A172 (cell line): ENCODE data around the gene HDAC2. TPM values are rescaled to one million over a fixed set of nuclear protein-coding genes. Genes with fewer than 3 reads are reported as not detected.
"Not testable (repeated sequence)": the region's sequence is repeated elsewhere in the genome, so short reads cannot be mapped to it uniquely, and the experiment has no call there.

Source experiments
- DNase-seq: peaks from one replicate; pipeline ENCODE4 v3.0.0-alpha.2; 2015; ENCODE audit warnings: low spot score
- total RNA-seq: library from RNA; depleted of rRNA; stranded (reverse); fragments of >200 nt; shearing (Covaris generic); gene quantifications from 2 replicates; pipeline ENCODE4 v1.2.3, GENCODE V29; 2014

HDAC2 gene
- total RNA-seq, 1 experiment from 2014 or later, result 118 TPM

GRCh38 chr6:113971741-113972140, 793 bp upstream of the HDAC2 start:
- DNase-seq, result peak; percentile 6

DNA sequence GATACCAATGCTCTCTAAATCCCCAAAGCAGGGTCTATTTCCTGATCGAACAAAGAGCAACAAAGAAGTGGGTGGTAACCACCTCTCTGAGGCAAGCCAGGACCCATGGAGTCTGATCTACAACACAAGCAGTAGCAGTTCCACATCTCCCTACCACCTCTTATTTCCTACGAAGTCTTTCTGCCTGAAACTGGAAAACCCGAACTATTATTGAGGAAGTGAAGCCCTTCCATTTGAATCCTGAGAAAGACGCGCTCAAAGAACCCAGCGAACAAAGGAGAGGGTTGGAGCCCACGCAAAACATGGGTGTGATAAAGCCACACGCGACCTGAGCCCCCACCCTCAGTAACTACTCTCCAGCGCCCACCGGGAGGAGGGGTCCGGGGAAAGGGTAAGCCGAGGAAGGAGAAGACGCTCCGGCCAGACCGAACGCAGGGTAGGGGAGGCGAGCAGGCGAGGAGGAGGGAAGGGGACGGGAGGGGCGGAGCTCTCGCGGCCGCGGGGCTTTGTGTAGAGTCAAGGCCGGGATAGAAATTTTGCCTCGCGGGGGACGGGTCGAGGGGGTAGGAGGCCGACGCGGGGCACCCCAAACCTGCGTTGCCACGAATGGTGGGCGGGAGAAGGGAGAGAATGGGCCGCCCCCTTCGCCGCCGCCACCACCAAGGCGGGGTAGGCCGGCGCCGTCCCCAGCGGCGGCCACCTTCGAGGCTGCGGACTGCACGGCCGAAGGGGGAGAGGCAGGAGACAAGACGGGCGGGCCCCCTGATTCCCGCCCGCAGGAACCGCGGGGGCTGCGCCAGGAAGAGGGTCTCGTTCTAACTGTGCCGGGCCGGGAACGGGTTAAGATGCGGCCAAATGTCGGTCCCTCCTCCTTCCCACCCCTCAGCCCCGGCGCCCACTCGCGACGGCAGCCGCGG, 802 bp downstream of the HDAC2 start:
- DNase-seq, result peak; percentile 18

DNA sequence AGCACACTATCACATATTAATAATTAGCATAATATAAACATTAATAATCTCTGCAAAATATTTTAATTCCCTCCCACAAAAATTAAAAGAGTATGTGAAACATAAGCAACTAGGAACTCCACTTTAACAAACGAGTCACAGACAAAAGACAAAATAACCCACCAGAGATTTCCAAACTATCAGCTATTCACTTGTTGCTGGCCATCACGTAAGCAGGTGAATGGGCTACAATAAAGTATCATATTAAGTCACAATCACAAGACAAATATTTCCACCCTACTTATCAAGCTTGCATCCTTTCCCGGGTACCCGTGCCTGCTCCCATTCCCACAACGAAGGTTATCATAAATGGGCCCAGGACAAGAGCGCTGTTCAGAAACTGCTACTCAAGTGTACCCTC, 2.5 kb downstream of the HDAC2 start:
- no peak for DNase-seq

- DNase-seq, result no peak
These were observed 3.2 kb downstream of the HDAC2 start for GRCh38 chr6:113967777-113968176.

GRCh38 chr6:113960795-113961194, 10.2 kb downstream of the HDAC2 start:
- no peak for DNase-seq

DNA sequence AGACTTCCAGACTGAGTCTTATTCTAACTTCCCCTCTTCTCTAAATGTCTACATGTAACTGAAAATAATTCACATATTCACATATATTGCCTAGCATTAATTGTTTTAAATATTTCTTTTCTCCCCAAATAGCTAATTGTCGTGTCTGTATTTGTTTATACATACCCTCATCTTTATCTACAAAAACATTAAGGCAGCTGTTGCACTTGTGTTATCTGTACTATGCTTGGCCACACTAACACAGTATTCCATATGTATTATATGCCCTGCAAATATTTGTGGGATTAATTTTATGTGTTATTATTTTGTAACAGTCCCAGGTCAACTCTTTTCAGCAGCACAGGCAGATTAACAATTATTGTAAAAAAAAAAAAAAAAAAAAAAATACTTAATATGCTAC, 11.7 kb downstream of the HDAC2 start:
- DNase-seq, result no peak

GRCh38 chr6:113954653-113955052, 16.3 kb downstream of the HDAC2 start:
- DNase-seq, result no peak

DNA sequence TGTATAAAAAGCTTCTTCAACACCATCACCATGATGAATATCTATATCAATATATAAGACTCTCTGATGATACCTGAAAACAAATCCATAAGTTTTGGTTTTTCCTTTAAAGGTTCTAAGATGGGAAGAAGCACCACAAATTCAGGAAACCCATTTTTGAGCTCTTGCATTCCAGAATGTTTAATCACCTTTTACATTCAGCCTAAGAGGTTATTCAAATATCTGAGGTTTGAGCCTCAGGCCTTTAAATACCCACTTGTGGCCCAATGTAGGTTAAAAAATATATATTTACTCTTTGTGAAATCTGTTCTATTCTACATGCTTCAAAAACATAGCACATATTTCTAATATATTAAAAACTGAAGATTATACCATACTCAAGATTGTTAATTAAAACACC, 17.6 kb downstream of the HDAC2 start:
- DNase-seq, result peak; percentile 4

GRCh38 chr6:113949499-113949898, 21.4 kb downstream of the HDAC2 start:
- no peak for DNase-seq

GRCh38 chr6:113944701-113945100, 26.2 kb downstream of the HDAC2 start:
- DNase-seq, result no peak

GRCh38 chr6:113939825-113940224, 31.1 kb downstream of the HDAC2 start:
- no peak for DNase-seq

GRCh38 chr6:113936093-113936934, 34.6 kb downstream of the HDAC2 start:
- peak; percentile 59 for DNase-seq

DNA sequence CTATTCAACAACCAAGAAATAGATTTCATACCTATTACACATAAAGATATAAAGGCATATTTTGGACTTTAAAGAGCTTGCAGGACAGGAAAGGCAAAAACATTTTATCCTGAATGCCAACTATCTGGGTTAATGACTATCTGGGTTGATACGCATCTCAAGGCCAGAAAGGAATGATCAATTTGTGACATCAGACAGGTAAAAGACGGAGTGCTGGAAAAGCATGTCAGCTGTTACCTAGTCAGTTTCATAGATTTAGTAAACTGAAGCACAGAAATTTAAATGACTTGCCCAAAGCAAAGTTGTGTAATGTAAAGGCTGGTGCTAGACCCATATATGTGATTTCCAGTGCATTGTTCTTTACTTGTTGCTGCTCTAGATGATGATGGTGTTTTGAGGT, 36.8 kb downstream of the HDAC2 start:
- no peak for DNase-seq

DNA sequence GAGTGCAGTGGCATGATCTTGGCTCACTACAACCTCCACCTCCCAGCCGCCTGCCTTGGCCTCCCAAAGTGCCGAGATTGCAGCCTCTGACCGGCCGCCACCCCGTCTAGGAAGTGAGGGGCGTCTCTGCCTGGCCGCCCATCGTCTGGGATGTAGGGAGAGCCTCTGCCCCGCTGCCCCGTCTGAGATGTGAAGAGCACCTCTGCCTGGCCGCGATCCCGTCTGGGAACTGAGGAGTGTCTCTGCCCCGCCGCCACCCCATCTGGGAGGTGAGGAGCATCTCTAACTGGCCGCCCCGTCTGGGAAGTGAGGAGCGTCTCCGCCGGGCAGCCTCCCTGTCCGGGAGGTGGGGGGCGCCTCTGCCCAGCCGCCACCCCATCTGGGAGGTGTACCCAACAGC, 39.0 kb downstream of the HDAC2 start:
- not testable (repeated sequence) for DNase-seq

GRCh38 chr6:113930183-113930582, 40.8 kb downstream of the HDAC2 start:
- DNase-seq, result no peak

DNA sequence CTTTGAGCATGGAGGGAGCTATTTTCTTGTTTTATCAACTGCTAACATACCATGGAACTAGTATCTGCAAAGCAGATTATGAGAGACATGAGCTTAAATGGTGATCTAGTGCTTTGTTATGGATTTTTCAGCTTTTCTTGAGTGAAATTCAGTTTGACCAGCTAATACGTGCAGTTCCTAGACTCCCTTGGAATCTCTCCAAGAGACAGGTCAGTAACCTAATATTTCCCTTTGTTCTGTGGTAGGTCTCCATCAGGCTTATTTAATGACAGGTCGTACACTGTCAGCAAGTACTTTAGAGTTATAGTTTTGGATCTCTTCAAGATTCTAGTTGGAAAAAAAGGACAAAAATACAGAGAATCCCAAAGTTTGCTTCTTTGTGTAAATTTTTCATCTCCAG, 43.9 kb downstream of the HDAC2 start:
- DNase-seq, result no peak

- no peak for DNase-seq
These were observed 45.6 kb downstream of the HDAC2 start for GRCh38 chr6:113925378-113925777.

- no peak for DNase-seq
These were observed 46.6 kb downstream of the HDAC2 start for GRCh38 chr6:113924312-113924723.

- DNase-seq, result no peak
These were observed 47.4 kb downstream of the HDAC2 start for GRCh38 chr6:113923526-113923925.

DNA sequence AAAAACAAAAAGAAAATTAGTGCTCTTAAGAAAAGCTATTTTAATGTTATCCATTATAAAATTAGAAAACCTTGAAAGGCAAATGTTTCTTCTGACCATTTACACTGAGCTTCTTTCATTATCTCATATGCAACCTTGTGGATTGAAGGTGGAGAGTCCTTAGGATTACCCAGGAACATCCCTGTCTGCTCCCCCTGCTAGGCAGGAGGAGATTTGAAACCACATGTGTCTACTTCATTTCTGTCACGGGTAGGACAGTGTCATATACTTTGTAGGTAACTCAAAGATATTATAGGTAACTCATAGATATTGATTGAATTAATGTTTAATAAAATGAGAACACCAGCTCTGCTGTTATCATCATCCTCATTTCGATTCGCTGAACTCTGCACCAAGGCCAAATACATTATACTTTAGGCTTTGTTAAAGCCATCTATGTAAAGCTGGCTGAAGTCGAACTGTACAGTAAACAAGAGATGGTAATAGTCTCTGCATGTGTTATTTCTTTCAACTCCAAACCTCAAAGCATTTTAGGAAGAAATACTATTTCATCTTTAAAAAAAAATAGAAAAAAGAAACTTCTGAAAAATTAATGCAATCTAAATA, 49.5 kb downstream of the HDAC2 start:
- DNase-seq, result no peak

GRCh38 chr6:113920663-113921267, 50.2 kb downstream of the HDAC2 start:
- DNase-seq, result no peak

GRCh38 chr6:113910285-113910684, 60.7 kb downstream of the HDAC2 start:
- DNase-seq, result not testable (repeated sequence)
